Measurements from ENCODE around the gene GAK. TPM values are rescaled to one million over a fixed set of nuclear protein-coding genes. Genes with fewer than 3 reads are reported as not detected.

GAK gene
- total RNA-seq, 1 experiment from 2014 or later = 67.2 TPM

Other genes with a start within 250 kb of the GAK start
- not detected in 2 replicates for gene SLC49A3, start 243.2 kb downstream of the GAK start, total RNA-seq (2014; rRNA removed; shearing (Covaris generic))
- gene PCGF3, start 226.5 kb downstream of the GAK start, total RNA-seq (2014; rRNA removed; shearing (Covaris generic)) = 28.4 and 29.9 TPM in 2 replicates
- gene CPLX1, start 106.2 kb downstream of the GAK start, total RNA-seq (2014; rRNA removed; shearing (Covaris generic)) = 0.10 and 0.61 TPM in 2 replicates
- gene TMEM175, start 144 bp upstream of the GAK start, total RNA-seq (2014; rRNA removed; shearing (Covaris generic)) = 8.1 and 11.2 TPM in 2 replicates
- gene DGKQ, start 41.3 kb upstream of the GAK start, total RNA-seq (2014; rRNA removed; shearing (Covaris generic)) = 7.5 and 7.9 TPM in 2 replicates
- 6.9 and 8.9 TPM in 2 replicates for gene IDUA, start 54.7 kb upstream of the GAK start, total RNA-seq (2014; rRNA removed; shearing (Covaris generic))
- gene SLC26A1, start 61.1 kb upstream of the GAK start, total RNA-seq (2014; rRNA removed; shearing (Covaris generic)) = 0.61 and 1.1 TPM in 2 replicates
- gene FGFRL1, start 79.3 kb upstream of the GAK start, total RNA-seq (2014; rRNA removed; shearing (Covaris generic)) = 16.8 and 21.7 TPM in 2 replicates
- 9.9 and 13.3 TPM in 2 replicates for gene RNF212, start 181.2 kb upstream of the GAK start, total RNA-seq (2014; rRNA removed; shearing (Covaris generic))
- 0.17 TPM in 1 of 2 replicates, not detected in the other for gene SPON2, start 240.3 kb upstream of the GAK start, total RNA-seq (2014; rRNA removed; shearing (Covaris generic))

Data from NCI-H460 (cell line).